ENCODE measurements around the gene AP1B1. TPM values are rescaled to one million over a fixed set of nuclear protein-coding genes. Genes with fewer than 3 reads are reported as not detected.

The AP1B1 gene
- total RNA-seq, 1 donor = 40.5 TPM

DNA sequence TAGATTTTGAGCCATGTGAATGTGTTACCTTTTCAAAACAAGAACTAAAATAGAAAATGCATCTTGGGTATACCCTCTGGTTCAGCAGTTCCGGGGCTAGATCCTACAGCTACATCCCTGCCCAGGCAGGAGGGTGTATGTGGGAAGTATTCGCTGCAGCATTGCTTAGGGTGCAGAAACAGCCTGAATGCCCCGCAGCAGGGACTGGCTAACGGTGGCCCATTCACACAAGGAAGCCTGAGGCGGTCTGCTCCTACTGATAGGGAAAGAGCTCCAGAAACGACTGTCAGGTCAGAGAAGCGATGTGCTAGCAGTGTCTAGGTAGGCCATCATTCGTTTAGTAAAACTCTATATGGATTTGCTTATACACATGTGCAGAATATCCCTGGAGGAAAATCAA, 63.0 kb downstream of the AP1B1 start:
- Histone ChIP-seq H3K4me1 (ENCODE audit: insufficient read depth, low read length) (no peaks in the 10 kb centered on the region), H3K9me3 (ENCODE audit: low read depth, low read length) (no peaks in the 10 kb centered on the region), H3K4me3 (ENCODE audit: low read length) (no peak overlapping the region), H3K27me3 (ENCODE audit: insufficient read depth, low read length) (no peaks in the 10 kb centered on the region)

DNA sequence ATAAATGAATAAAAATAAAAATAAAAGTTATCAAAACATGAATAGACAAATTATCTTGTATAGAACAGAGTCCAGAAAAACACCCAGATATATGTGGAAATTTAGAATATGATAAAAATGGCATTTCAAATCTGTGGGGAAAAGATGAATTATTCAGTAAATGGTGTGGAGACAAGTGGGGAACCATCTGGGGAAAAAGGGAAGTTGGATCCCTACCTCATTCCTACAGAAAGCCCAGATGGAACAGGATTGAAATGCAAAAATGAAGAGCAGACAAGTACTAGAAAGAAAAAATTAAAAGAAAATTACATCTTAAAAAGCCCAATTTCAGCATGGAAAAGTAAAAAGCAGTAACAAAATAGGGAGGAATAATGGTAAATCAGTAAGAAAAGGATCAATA, 64.7 kb downstream of the AP1B1 start:
- H3K9me3 ChIP-seq (ENCODE audit: low read depth, low read length) = no peaks in the 10 kb centered on the region
- H3K4me3 ChIP-seq (ENCODE audit: low read length) = no peak overlapping the region
- H3K27me3 ChIP-seq (ENCODE audit: insufficient read depth, low read length) = no peaks in the 10 kb centered on the region
- H3K4me1 ChIP-seq (ENCODE audit: insufficient read depth, low read length) = no peaks in the 10 kb centered on the region

DNA sequence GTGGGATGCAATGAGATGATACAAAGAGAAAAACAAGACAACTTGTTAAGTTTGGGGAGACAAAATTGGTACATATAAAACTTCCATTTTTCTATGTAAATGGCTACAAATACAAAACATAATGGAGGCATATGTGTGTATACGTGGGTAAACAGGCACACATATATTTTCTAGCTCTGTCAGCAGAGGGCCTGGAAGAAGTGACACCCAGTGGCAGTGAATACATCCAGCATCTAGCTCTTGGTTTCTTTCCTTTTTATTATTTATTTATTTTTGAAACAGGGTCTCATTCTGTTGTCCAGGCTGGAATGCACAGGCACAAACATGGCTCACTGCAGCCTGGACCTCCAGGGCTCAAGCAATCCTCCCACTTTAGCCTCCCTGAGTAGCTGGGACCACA, 67.8 kb downstream of the AP1B1 start:
- H3K9me3 ChIP-seq (ENCODE audit: low read depth, low read length) = no peaks in the 10 kb centered on the region
- peaks cover 3% of the 10 kb centered on the region for H3K4me1 ChIP-seq (ENCODE audit: insufficient read depth, low read length)
- H3K4me3 ChIP-seq (ENCODE audit: low read length) = no peak overlapping the region
- H3K27me3 ChIP-seq (ENCODE audit: insufficient read depth, low read length) = peaks cover 9% of the 10 kb centered on the region

DNA sequence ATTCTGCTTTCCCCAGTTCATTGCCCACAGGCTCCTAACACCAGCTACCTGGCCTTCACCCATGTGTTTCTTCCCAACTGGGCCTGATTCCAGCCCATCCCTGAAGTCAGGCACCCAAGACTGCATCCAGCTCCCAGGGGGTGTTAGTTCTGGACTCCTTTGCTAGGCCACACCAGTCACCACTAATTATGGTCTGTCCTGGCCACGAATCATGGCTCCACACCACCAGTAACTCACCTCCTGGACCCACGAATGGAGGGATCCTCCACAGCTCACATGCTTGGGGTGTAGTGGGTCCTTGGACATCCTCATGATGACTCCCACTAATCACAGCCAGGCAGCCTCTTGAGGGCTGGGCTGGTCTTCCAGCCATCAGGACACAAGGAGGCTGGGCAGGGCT, 69.3 kb downstream of the AP1B1 start:
- H3K9me3 ChIP-seq (ENCODE audit: low read depth, low read length) = no peaks in the 10 kb centered on the region
- no peak overlapping the region for H3K4me3 ChIP-seq (ENCODE audit: low read length)
- H3K4me1 ChIP-seq (ENCODE audit: insufficient read depth, low read length) = peaks cover 12% of the 10 kb centered on the region
- peaks cover 18% of the 10 kb centered on the region for H3K27me3 ChIP-seq (ENCODE audit: insufficient read depth, low read length)

DNA sequence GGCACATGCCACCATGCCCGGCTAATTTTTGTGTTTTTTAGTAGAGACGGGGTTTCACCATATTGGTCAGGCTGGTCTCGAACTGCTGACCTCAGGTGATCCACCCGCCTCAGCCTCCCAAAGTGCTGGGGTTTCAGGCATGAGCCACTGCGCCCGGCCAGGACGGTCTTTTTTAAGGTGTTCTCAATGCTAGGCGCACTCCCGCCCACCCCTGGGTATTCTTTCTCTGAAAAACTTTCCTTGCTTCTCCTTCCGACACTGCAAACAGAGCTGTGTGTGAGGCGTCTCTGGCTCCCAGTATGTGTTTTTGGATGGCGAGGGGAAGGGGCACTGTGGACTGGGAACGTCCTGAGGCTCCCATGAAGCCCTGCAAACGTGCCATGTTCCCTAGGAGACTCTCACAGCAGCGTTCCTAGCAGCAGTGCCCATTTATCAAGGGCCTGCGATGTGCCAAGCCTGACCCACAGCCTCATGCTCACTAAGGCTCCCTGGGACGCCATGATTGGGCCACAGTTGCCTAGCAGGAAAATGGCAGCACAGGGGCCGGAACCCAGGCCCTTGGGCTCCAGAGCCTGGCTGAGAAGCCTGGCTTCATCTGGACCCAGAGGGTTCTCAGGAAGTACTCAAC, 70.4 kb downstream of the AP1B1 start:
- H3K27me3 ChIP-seq (ENCODE audit: insufficient read depth, low read length) = peaks cover 29% of the 10 kb centered on the region
- no peak overlapping the region for H3K4me3 ChIP-seq (ENCODE audit: low read length)
- peaks cover 16% of the 10 kb centered on the region for H3K4me1 ChIP-seq (ENCODE audit: insufficient read depth, low read length)
- no peaks in the 10 kb centered on the region for H3K9me3 ChIP-seq (ENCODE audit: low read depth, low read length)

DNA sequence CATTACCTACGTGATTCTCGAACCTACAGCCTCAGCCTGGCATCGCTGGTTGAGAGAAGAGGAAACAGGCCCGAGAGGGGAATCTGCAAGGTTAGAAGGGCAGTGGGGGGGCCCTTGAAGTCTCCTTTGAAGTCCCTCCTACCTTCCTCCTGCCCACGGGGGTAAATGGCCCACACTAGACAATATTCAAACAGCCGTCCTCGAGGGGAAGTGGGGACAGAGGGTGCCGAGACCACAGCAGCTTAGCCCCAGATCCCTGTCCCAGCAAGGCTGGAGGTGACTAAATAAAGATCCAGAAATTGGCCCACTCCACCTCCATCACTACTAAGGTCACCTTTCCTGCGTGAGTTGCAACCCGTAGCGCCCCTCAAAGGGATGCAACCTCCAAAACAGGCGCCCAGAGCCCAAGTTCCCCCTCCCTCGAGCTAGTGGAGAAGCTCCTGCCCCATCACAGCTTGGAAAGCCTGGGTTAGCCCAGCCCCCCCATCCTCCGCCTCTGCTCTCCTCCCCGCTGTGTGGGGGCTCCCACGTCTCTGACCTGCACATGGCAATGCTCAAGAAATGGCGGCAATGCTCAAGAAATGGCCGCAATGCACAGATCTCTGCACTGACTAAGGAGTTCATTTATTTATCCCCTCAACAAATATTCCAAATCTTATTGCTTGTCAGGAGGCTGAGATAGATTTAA, 72.1 kb downstream of the AP1B1 start:
- H3K9me3 ChIP-seq (ENCODE audit: low read depth, low read length) = no peaks in the 10 kb centered on the region
- no peak overlapping the region for H3K4me3 ChIP-seq (ENCODE audit: low read length)
- H3K27me3 ChIP-seq (ENCODE audit: insufficient read depth, low read length) = peaks cover 32% of the 10 kb centered on the region
- peaks cover 16% of the 10 kb centered on the region for H3K4me1 ChIP-seq (ENCODE audit: insufficient read depth, low read length)

DNA sequence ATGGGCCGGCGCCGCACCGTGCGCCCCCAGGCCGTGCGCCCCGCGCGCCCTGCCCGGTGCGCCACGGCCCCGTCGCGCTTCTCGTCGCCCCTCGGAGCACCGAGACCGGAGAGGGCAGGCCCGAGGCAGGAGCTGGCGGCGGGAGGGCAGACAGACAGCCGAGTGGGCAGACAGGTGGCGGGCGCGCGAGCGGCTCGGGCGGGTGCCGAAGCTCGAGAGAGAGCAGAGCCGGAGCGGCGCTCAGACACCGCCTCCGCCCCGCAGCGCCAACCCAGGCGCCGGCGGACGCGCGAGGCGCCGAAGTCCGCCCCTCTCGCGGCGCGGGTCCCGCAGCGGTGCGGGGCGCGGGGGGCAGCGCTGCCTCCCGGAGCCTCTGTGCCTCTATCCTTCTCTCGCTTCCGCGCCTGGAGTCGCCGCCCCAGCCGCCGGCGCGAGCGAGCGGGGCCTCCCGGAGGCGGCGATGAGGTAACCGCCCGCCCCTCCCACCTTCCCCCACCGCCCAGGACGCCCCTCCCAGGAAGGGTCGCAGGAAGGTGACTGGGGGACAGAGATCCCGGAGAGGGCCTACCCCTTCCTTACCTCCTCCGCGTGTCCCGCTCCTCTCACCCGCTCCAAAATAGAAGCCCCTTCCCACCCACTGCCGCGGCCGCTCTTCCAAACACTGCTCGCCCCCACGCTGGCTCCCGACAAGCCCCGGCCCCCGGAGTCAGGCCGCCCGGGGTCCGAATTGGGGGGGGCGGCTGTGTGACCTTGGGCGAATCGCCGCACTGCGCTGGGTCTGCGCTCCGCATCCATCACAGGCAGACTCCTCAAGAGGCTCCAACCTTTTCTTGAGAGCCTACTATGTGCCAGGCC, 72.9 kb downstream of the AP1B1 start, which contains the start of gene RASL10A:
RASL10A (minus strand) TSS at position 412 of the 855 bp plus-strand sequence. CDS start 451 bp downstream, outside the sequence.
- H3K9me3 ChIP-seq (ENCODE audit: low read depth, low read length) = no peaks in the 10 kb centered on the region
- peaks cover 32% of the 10 kb centered on the region for H3K27me3 ChIP-seq (ENCODE audit: insufficient read depth, low read length)
- H3K4me1 ChIP-seq (ENCODE audit: insufficient read depth, low read length) = peaks cover 22% of the 10 kb centered on the region
- H3K4me3 ChIP-seq (ENCODE audit: low read length) = no peak within 1 kb of the TSS

DNA sequence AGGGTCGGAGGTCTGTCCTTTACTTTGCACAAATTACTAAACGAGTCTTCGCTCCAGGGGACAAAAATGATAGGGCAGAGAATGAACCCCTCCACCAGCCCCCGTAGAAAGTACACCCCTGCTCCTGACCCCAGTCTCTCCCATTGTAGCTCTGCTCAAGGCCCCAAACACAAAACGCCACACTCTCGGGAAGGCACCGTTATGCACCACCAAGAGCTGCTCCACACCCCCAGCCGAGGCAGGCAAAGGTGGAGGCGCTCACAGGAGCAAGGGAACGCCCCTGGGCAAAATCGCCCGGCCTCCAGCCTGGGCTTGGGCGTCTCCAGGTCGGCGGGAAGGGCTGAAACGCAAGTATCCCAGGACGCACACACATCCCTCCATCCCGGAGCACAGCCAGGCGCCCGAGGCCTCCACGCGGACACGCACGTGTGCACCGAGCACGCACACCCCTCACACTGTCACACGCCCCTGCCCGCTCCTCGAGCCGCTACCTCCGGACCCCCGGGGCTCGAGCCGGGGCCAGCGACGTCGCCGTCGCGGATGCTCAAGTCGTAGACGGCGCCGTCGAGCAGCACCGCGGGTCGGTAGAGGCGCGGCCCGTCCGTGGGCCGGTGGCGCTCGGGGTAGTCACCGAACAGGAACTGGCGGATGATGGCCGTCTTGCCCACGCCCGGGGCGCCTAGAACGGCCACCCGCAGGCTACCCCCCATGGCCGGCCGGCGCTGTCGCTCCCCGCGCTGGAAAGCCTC, 73.7 kb downstream of the AP1B1 start:
- H3K4me1 ChIP-seq (ENCODE audit: insufficient read depth, low read length) = peaks cover 26% of the 10 kb centered on the region
- H3K9me3 ChIP-seq (ENCODE audit: low read depth, low read length) = no peaks in the 10 kb centered on the region
- H3K27me3 ChIP-seq (ENCODE audit: insufficient read depth, low read length) = peaks cover 32% of the 10 kb centered on the region
- no peak overlapping the region for H3K4me3 ChIP-seq (ENCODE audit: low read length)

DNA sequence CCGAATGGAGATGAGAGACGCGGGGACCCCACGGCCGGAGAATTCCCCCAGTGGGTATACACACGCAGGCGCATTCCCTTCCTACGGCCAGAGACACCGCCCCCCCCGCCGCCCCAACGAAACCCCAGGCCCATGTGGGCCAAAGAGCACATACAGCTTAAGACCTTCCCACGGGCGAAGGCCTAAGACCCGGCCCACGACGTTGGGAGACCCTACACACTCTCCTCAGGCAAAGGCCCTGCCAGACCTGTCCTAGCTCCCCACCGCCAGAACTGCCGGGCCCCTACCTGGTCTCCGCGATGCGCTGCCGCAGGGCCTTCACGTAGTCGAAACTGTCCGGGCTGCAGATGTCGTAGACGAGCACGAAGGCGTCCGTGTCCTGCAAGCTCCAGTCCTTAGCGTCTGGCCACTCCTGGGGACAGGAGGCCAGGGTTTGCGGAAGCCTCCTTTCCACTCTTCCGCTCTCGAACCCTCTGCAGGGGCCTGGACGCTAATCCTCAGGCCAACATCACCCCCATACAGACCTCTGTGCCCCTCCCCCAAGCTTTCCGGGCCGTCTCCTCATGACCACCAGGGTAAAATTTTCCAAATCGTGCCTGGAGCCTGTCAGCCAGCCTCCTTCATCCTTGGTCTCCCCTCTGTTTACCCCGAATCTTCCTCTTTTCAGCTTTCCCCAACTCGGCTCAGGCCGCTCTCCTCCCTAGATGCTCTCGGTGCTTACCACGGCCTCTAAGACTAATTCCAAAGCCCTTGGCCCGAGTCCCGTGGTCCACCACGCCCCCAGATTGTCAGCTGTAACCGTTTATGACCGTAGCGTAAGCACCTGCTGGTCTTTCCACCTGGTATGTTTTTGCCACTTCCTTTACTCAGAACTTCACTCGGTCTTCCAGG, 74.5 kb downstream of the AP1B1 start:
- Histone ChIP-seq H3K9me3 (ENCODE audit: low read depth, low read length) (no peaks in the 10 kb centered on the region), H3K27me3 (ENCODE audit: insufficient read depth, low read length) (peaks cover 32% of the 10 kb centered on the region)

DNA sequence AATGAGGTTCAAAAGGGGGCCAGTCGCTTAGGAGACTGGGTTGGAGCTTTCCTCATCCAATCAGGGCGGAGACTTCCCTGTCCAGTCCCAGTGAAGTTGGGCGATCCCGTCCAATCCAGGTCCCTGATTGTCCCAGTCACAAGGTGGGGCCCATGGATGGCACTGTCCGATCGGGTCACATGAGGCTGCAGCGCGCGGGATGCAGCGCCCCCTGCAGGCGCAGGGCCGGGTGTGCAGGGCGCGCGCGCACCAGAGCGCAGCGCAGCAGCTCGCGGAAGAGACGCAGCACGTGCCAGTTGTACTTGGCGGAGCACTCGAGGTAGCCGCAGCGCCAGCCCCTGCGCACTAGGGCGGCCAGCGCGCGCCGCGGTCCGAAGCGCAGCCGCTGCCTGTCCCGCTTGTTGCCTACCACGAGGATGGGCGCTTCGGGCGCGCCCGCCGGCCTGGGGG, 75.2 kb downstream of the AP1B1 start:
- no peak overlapping the region for H3K4me3 ChIP-seq (ENCODE audit: low read length)
- H3K27me3 ChIP-seq (ENCODE audit: insufficient read depth, low read length) = peaks cover 32% of the 10 kb centered on the region
- H3K4me1 ChIP-seq (ENCODE audit: insufficient read depth, low read length) = peaks cover 26% of the 10 kb centered on the region

More for the DNA sequence above, 74.5 kb downstream of the AP1B1 start:
- Histone ChIP-seq H3K4me1 (ENCODE audit: insufficient read depth, low read length) (peaks cover 26% of the 10 kb centered on the region), H3K4me3 (ENCODE audit: low read length) (no peak overlapping the region)

DNA sequence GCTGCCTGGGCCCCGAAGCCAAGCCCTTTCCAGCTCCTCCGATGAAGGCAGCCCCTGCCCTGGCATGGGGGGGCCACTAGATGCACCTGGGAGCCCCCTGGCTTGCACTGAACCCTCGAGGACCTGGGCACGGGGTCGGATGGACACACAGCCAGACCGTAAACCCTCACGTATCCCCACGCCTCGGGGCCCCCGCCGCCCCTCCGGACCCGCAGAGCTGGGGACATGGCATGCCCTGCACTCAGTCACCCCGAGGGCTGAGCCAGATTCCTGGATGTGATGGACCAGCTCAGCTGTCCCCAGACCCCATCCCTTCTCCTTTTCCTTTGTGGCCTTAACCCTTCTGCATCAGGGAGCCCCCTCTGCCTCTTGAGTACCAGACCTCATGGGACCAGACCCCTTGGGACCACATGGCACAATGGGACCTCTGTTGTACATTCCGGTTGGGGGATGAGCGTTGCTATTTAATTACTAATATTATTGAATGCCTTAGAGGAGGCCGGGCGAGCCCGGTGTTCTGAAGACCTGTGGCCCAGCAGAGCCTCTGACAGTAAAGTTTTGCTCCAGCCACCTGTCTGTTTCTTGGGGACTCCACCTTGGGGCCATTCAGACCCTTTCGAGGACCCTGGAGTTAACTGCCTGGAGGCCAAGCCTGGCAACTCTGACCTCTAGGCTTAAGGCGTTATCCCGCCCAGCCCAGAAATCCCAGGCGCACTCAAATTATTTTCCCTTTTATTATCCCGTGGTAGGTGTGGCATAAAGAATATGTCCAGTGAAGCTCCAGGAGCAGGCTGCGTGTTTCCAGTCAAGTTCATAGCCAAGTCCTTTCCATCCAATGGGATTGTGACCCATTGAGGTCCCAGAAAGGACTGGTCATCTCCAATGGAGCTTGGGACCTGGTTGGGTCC, 75.9 kb downstream of the AP1B1 start:
- Histone ChIP-seq H3K4me1 (ENCODE audit: insufficient read depth, low read length) (peaks cover 31% of the 10 kb centered on the region), H3K4me3 (ENCODE audit: low read length) (no peak overlapping the region), H3K9me3 (ENCODE audit: low read depth, low read length) (no peaks in the 10 kb centered on the region), H3K27me3 (ENCODE audit: insufficient read depth, low read length) (peaks cover 33% of the 10 kb centered on the region)

More for the DNA sequence above, 75.2 kb downstream of the AP1B1 start:
- no peaks in the 10 kb centered on the region for H3K9me3 ChIP-seq (ENCODE audit: low read depth, low read length)

DNA sequence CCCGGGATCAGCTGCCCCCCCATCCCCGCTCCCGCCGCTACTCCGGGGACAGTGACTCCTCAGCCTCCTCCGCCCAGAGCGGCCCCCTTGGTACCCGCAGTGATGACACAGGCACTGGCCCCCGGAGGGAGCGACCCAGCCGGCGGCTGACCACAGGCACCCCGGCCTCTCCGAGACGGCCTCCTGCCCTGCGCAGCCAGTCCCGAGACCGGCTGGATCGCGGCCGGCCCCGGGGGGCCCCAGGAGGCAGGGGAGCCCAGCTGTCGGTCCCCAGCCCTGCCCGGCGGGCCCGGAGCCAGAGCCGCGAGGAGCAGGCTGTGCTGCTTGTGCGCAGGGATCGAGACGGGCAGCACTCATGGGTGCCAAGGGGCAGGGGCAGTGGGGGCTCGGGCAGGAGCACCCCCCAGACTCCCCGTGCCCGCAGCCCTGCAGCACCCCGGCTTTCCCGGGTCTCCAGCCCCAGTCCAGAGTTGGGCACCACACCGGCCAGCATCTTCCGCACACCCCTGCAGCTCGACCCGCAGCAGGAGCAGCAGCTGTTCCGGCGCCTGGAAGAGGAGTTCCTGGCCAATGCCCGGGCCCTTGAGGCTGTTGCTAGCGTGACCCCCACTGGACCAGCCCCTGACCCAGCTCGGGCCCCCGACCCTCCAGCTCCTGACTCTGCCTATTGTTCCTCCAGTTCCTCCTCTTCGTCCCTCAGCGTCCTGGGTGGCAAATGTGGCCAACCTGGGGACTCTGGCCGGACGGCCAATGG, 76.7 kb downstream of the AP1B1 start:
- Histone ChIP-seq H3K4me3 (ENCODE audit: low read length) (no peak overlapping the region), H3K27me3 (ENCODE audit: insufficient read depth, low read length) (peaks cover 35% of the 10 kb centered on the region), H3K9me3 (ENCODE audit: low read depth, low read length) (no peaks in the 10 kb centered on the region), H3K4me1 (ENCODE audit: insufficient read depth, low read length) (peaks cover 36% of the 10 kb centered on the region)

Data from mononuclear cell (primary cell).